Memory B cell (primary cell): ENCODE measurements around the gene CCL1.

Source experiments
- ATAC-seq: fragments of 150-1000 bp; cut with Tn5 transposase; 2 replicates; pipeline ENCODE4 v1.10.0; 2021; ENCODE audit warnings: low read depth, mild to moderate bottlenecking, moderate library complexity
- DNase-seq, 2 donors: peaks; one replicate each; pipeline ENCODE4 v3.0.0; 2022; ENCODE audit warnings: low spot score in 2 of 2
- H3K27ac Mint-ChIP-seq: one replicate; pipeline ENCODE4 v1.8.0; 2022; ENCODE audit warnings: mild to moderate bottlenecking, moderate library complexity, mixed read lengths
- H3K27me3 Mint-ChIP-seq: one replicate; pipeline ENCODE4 v1.8.0; 2022; ENCODE audit warnings: mixed read lengths
- H3K36me3 Mint-ChIP-seq: one replicate; pipeline ENCODE4 v1.8.0; 2022; ENCODE audit warnings: mild to moderate bottlenecking, mixed read lengths
- H3K4me1 Mint-ChIP-seq: one replicate; pipeline ENCODE4 v1.8.0; 2022; ENCODE audit warnings: mixed read lengths
- H3K4me3 Mint-ChIP-seq: one replicate; pipeline ENCODE4 v1.8.0; 2022; ENCODE audit warnings: mild to moderate bottlenecking, moderate library complexity, mixed read lengths
- H3K9me3 Mint-ChIP-seq: one replicate; pipeline ENCODE4 v1.8.0; 2022; ENCODE audit warnings: mixed read lengths

CCL1 gene, protein sequence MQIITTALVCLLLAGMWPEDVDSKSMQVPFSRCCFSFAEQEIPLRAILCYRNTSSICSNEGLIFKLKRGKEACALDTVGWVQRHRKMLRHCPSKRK

DNA sequence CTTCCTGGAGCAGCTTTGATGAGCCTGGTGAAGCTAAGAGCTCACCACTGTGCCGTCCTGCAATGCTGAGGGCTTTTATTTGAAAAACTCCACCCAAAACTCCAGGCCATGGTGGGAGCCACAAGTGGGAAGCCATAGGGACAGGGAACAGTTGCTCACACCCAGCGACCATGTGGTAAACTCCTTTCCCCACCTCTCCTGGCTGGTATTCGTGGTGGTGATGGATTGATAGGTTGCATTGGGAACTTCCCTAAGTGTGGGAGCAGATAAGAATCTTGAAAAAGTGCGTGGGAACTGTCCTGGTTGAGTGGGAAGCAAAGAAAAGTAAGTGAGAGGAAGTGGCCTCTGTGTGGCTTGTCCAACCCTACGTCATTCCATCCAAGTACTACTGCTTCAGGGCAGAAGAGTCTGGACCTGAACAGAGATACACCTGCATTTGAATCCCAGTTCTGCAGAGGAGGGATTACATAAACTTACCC is at the start of gene CCL1:
TSS of gene CCL1 (minus strand) at position 51 of the 479 bp plus-strand sequence. CDS start 72 bp downstream, outside the sequence.
- DNase-seq: no peak
- Mint-ChIP-seq H3K9me3 (no peaks in the 10 kb centered on the region), H3K27me3 (peaks cover 15% of the 10 kb centered on the region), H3K27ac (no peak within 1 kb of the TSS), H3K4me1 (peaks cover 12% of the 10 kb centered on the region), H3K36me3 (no peaks in the 10 kb centered on the region), H3K4me3 (no peak within 1 kb of the TSS)
- ATAC-seq: no peak

DNA sequence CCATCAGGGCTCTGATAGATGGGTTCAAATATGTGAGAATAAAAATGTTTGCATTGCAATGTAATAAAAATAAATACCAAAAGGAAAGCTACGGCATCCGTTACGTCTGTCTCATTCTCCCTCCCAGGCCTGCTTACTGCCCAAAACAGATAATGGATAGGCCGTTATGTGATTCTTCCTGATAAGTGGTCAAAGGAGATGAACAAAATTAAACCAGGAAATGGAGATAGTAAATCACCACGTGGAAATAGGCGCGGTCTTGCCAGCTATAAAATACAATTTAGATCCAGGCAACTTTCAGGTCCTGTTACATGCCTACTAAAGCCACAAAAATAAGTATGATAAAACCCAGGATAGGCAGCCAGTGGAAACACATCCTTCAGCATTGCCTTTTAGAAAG is 49.5 kb upstream of the CCL1 start:
- Mint-ChIP-seq H3K36me3 (no peaks in the 10 kb centered on the region), H3K4me3 (no peak overlapping the region), H3K27ac (no peak overlapping the region), H3K27me3 (peaks cover 20% of the 10 kb centered on the region), H3K9me3 (no peaks in the 10 kb centered on the region), H3K4me1 (no peaks in the 10 kb centered on the region)
- no peak for DNase-seq
- ATAC-seq: no peak

- ATAC-seq (no peak), DNase-seq (no peak)
- Mint-ChIP-seq H3K4me1 (no peaks in the 10 kb centered on the region), H3K27ac (no peak overlapping the region), H3K36me3 (no peaks in the 10 kb centered on the region), H3K9me3 (no peaks in the 10 kb centered on the region), H3K4me3 (no peak overlapping the region), H3K27me3 (peaks cover 20% of the 10 kb centered on the region)
Observed at GRCh38 chr17:34411646-34412421, 48.8 kb upstream of the CCL1 start.

DNA sequence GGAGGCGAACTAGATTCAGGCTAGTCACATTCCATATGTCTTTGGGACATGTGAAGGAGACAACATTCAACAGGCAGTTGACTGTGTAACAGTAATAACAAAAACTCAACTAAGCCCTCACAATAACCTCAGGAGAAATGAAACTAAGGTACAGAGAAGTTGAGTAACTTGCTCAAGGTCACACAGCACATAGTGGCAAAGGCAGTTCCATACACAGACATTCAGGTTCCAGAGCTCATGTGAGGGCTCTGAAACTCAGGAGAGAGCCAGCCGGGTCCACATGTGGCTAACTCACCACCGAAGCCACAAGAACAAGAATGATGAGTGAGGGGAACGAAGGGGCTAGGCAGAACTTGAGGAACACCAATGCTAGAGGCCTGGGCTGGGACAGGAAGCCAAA is 46.3 kb upstream of the CCL1 start:
- ATAC-seq (no peak), DNase-seq (no peak)
- no peak overlapping the region for H3K4me3 Mint-ChIP-seq
- H3K9me3 Mint-ChIP-seq: no peaks in the 10 kb centered on the region
- H3K36me3 Mint-ChIP-seq: no peaks in the 10 kb centered on the region
- peaks cover 20% of the 10 kb centered on the region for H3K27me3 Mint-ChIP-seq
- H3K4me1 Mint-ChIP-seq: no peaks in the 10 kb centered on the region
- no peak overlapping the region for H3K27ac Mint-ChIP-seq

DNA sequence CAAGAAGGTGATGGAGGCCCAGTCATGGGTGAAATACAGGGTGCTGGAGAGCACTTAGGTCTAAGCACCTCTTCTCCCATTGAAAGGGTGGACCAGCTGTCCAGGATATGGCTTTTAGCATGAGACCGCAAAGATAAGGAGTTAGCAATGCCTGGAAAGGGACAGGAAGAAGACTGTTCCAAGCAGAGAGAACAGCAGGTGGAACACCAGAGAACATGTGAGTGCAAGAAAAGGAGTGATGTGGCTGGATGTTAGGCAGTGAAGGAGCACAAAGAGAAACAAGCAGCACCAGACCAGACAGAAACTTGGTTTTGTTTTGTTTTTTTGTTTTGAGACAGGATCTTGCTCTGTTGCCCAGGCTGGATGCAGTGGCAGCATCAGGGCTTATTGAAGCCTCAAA is 45.4 kb upstream of the CCL1 start:
- DNase-seq (no peak), ATAC-seq (no peak)
- H3K27me3 Mint-ChIP-seq: peaks cover 19% of the 10 kb centered on the region
- H3K27ac Mint-ChIP-seq: no peak overlapping the region
- no peak overlapping the region for H3K4me3 Mint-ChIP-seq
- no peaks in the 10 kb centered on the region for H3K9me3 Mint-ChIP-seq
- no peaks in the 10 kb centered on the region for H3K4me1 Mint-ChIP-seq
- H3K36me3 Mint-ChIP-seq: no peaks in the 10 kb centered on the region

DNA sequence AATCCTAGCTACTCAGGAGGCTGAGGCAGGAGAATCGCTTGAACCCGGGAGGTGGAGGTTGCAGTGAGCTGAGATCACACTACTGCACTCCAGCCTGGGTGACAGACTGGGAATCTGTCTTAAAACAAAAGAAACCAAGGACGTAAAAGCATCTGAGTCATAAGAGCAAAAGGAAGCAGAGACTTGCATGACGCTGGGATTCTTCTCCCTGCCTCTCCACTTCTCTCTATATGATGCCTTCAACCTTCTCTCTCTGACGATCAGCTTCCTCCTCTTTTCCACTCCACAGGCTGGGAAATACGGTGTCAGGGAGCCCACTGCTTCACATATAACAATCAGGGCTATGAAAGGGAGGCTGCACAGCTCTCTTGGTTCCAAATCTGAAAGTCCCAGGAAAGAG is 43.2 kb upstream of the CCL1 start:
- peaks cover 16% of the 10 kb centered on the region for H3K27me3 Mint-ChIP-seq
- DNase-seq: no peak
- no peaks in the 10 kb centered on the region for H3K4me1 Mint-ChIP-seq
- no peak overlapping the region for H3K27ac Mint-ChIP-seq
- ATAC-seq: no peak
- no peaks in the 10 kb centered on the region for H3K9me3 Mint-ChIP-seq
- no peak overlapping the region for H3K4me3 Mint-ChIP-seq
- H3K36me3 Mint-ChIP-seq: no peaks in the 10 kb centered on the region

DNA sequence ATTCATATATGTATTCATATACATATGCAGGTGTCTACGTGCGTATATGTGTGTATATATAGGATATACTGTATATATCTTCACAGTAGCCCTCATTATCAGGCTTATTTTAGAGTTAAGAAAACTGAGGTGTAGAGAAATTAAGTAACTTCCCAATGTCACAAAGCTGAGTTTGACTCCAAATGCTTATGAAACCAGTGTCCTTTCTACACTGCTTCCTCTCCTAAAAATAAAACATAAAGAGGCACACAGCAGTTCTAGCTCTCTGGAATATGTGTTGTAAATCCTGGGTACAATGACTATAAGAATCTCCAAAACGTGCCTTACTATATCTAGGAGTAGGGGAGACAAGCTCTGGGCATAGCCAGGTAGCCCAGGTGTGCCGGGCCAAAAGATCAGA is 40.0 kb upstream of the CCL1 start:
- no peak for ATAC-seq
- no peak overlapping the region for H3K4me3 Mint-ChIP-seq
- no peak for DNase-seq
- no peaks in the 10 kb centered on the region for H3K9me3 Mint-ChIP-seq
- H3K27ac Mint-ChIP-seq: no peak overlapping the region
- H3K4me1 Mint-ChIP-seq: peaks cover 25% of the 10 kb centered on the region
- H3K36me3 Mint-ChIP-seq: no peaks in the 10 kb centered on the region
- peaks cover 2% of the 10 kb centered on the region for H3K27me3 Mint-ChIP-seq

DNA sequence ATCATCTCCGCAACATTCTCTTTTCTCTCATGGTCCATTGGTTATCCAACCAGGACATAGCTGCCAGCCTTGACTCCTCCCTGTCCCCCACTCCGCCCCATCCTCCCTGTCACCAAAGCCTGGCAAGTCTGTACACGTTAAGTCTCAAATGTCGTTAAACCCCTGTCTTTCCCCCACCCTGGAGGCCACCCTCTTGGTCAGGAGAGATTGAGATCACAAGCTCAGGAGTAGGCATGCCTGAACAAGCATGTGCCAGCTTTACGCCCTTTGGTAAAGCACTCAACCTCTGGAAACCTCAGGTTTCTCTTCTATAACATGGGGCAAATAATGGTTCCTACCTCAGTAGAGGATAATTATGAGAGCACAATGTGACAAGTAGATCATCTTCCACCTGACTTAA is 38.1 kb upstream of the CCL1 start:
- peaks cover 30% of the 10 kb centered on the region for H3K4me1 Mint-ChIP-seq
- no peaks in the 10 kb centered on the region for H3K27me3 Mint-ChIP-seq
- no peaks in the 10 kb centered on the region for H3K9me3 Mint-ChIP-seq
- DNase-seq: no peak
- ATAC-seq: no peak
- no peaks in the 10 kb centered on the region for H3K36me3 Mint-ChIP-seq
- no peak overlapping the region for H3K4me3 Mint-ChIP-seq
- H3K27ac Mint-ChIP-seq: no peak overlapping the region

DNA sequence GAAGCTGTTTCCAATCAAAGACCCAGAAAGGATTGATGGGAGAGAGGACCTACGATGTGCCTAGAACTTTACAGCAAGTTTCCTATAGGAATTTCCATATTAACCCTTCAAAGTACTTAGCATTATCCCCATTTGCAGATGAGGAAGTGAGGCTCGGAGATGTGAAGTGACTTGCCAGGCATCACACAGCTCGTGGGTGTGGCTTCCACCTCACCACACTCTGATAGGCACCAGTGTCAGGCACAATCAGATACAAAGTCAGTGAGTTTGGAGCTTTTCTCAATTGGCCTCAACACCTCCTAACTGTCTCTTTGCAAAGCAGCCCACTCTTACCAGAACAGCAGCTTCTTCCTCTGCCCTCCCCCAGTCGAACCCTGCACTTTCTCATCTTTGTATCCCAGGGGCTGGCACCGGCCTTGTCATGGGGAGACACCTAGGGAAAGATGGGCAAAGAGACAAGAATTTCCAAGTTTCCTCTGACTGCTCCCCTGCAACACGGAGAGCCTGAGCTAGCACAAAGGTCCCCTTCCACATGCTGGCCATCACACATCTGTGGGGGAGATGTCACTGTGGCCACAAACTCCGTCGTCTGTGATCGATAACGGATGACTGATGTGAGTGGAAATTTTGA is 37.4 kb upstream of the CCL1 start:
- DNase-seq (no peak), ATAC-seq (no peak)
- no peak overlapping the region for H3K27ac Mint-ChIP-seq
- no peaks in the 10 kb centered on the region for H3K9me3 Mint-ChIP-seq
- H3K36me3 Mint-ChIP-seq: no peaks in the 10 kb centered on the region
- peaks cover 30% of the 10 kb centered on the region for H3K4me1 Mint-ChIP-seq
- H3K27me3 Mint-ChIP-seq: peaks cover under 1% of the 10 kb centered on the region
- no peak overlapping the region for H3K4me3 Mint-ChIP-seq

GRCh38 chr17:34399725-34400124 is 36.7 kb upstream of the CCL1 start:
- no peak overlapping the region for H3K27ac Mint-ChIP-seq

DNA sequence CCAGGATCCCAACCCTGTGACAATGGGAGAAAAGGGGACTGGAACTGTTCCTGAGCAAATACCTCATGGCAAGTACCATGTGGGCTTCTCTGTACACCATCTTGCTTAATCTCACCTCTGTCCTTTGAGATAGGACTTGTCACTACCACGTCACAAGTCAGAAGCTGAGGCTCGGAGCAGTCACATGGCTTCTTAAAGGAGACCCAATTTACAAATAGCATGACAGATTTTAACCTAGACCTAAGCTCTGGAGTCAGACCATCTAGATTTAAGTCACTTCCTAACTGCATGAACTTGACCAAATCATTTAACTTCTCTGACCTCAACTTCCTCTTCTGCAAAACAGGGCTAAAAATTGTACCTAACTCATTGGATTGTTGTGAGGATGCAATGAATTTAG is 36.0 kb upstream of the CCL1 start:
- Mint-ChIP-seq H3K36me3 (no peaks in the 10 kb centered on the region), H3K9me3 (no peaks in the 10 kb centered on the region), H3K27me3 (peaks cover 3% of the 10 kb centered on the region), H3K27ac (no peak overlapping the region), H3K4me3 (no peak overlapping the region), H3K4me1 (peaks cover 30% of the 10 kb centered on the region)
- ATAC-seq (peak; percentile 91), DNase-seq (no peak)

More at GRCh38 chr17:34399725-34400124, 36.7 kb upstream of the CCL1 start:
- ATAC-seq (no peak), DNase-seq (no peak)
- H3K36me3 Mint-ChIP-seq: no peaks in the 10 kb centered on the region
- peaks cover 3% of the 10 kb centered on the region for H3K27me3 Mint-ChIP-seq
- no peak overlapping the region for H3K4me3 Mint-ChIP-seq
- H3K4me1 Mint-ChIP-seq: peaks cover 30% of the 10 kb centered on the region
- no peaks in the 10 kb centered on the region for H3K9me3 Mint-ChIP-seq

DNA sequence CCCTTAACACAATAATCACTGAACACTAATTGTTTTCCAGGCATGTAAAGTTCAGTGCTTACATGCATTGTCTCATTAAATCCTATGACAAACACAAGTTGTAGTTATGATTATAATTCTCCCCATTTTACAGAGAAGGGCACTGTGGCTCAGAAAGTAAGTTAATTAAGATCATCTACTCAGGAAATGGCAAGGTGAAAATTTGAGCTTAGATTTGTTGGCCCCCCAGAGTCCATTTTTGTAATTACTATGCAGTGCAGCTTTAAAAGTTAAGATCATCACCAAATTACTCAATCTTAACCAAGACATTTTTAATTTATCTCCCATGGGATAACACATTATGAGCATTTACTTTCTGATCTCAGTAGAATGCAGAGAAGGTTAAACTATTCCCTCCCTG is 34.2 kb upstream of the CCL1 start:
- Mint-ChIP-seq H3K9me3 (no peaks in the 10 kb centered on the region), H3K27me3 (peaks cover 6% of the 10 kb centered on the region), H3K4me1 (peaks cover 30% of the 10 kb centered on the region), H3K27ac (no peak overlapping the region), H3K4me3 (no peak overlapping the region), H3K36me3 (no peaks in the 10 kb centered on the region)
- no peak for DNase-seq
- no peak for ATAC-seq

GRCh38 chr17:34393401-34393800 is 30.4 kb upstream of the CCL1 start:
- Mint-ChIP-seq H3K36me3 (no peaks in the 10 kb centered on the region), H3K9me3 (no peaks in the 10 kb centered on the region), H3K4me3 (no peak overlapping the region), H3K4me1 (peaks cover 15% of the 10 kb centered on the region), H3K27me3 (peaks cover 9% of the 10 kb centered on the region), H3K27ac (no peak overlapping the region)
- ATAC-seq (no peak), DNase-seq (no peak)

DNA sequence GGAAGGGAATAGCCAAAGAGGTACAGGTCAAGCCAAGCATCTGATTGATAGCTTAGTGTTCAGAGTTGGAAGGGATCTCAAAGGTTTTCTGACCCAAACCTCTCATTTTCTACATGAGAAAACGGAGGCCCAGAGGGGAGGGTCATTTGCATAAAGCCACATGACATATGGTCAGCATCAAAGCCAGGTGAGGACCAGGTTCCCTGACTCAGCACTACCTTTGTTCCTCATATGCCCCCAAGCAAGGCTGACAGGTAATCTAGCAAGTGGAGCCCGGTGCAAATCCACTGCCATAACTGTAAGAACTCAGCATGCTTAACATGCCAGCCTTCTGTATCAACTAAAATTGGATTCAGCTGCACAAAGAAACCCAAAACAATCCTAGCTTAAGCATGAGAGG is 28.2 kb upstream of the CCL1 start:
- Mint-ChIP-seq H3K4me3 (no peak overlapping the region), H3K36me3 (no peaks in the 10 kb centered on the region), H3K9me3 (no peaks in the 10 kb centered on the region), H3K27me3 (peaks cover 9% of the 10 kb centered on the region), H3K4me1 (peaks cover 12% of the 10 kb centered on the region), H3K27ac (no peak overlapping the region)
- no peak for DNase-seq
- ATAC-seq: no peak
